Activated CD8-positive, alpha-beta memory T cell treated with anti-CD3 and anti-CD28 coated beads, Interleukin-2, amount 50 U/mL, for 24 hours (primary cell): ENCODE data around the gene FATE1.

Experiments
- DNase-seq: peaks from one replicate; pipeline ENCODE4 v3.0.0-alpha.2; 2020; ENCODE audit errors: extremely low read depth

FATE1 gene

DNA sequence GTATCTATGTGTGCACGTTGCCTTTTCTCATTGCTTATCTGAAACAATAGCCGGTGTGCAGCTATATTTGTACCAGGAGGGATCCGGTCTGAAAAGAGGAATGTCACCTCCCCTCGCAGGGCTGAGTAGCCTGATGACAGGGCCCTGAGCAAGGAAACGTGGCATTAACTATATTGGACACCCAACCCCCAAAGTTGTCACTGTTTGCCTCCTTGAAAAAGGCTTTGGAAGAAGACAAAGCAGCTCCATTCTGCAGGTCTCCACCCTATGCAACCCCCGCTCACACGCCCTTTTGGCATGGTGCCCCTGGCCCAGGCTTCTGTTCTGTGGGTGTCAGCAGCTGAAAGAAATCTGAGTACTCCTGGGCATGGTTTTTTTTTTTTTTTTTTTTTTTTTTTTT, 12.3 kb upstream of the FATE1 start:
- no peak for DNase-seq

DNA sequence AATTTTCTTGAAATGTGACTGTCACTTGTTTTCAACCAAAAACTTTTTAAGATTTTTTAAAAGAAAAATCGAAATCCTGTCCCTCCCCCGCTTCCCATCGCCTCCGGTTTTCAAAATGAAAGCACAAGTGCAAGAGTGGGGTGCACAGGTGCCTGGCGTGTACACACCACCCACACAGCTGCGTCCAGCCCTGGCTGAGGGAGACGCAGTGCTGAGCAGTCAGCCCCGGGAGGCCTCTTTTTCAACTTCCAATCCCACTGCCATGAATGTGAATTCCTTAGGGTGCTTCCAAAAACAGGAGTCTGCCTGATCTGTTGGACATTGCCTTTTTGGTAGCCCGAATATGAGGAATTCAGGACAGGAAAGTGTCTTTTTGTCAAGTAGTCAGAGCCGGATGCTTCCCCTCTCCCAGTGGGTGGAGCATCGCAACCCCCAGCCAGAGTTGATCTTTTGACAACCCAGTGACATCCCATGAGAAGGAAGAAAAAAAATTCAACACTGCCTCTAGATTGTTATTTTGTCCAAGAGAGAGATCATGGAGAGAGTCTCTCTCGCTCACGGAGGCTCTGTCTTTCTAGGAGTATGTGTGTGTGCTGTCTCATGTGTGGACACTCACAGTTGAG, 11.7 kb upstream of the FATE1 start:
- no peak for DNase-seq

DNA sequence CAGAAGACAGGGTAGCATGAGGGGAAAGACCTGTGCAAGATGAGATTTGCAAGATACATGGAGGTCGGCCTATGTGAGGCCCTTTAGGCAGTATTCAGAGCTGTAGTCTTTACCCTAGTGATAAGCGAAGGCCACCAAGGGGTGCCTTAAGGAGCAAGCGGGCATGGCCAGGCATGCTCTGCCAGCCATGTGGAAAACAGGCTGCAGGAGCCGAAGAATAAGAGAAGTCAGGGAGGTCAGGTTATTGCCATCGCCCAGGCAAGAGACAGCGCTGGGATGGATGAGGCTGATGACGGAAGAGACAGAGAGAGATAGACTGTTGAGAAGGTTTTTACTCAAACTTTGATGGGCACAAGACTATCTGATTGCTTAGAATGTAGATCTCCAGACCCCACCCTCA, 7.0 kb upstream of the FATE1 start:
- no peak for DNase-seq

DNA sequence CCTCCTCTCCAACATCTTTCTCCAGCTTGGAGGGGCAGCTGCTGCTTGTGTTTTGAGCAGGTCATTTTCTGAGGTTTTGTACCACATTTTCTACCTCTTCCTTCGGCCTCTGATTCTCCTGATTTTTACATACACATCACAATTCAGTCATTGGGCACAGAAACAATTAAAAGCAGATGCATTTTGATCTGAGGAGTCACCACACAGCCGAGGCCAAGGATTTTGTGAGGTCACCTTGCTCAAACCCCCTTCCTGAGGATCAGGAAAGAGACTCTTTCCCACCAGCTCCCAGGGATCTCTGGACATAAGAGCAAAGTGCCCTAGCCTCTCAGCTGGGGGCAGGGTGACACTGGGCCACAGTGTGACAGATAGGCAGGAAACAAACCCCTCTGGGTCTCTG, 5.4 kb upstream of the FATE1 start:
- DNase-seq, result no peak

DNA sequence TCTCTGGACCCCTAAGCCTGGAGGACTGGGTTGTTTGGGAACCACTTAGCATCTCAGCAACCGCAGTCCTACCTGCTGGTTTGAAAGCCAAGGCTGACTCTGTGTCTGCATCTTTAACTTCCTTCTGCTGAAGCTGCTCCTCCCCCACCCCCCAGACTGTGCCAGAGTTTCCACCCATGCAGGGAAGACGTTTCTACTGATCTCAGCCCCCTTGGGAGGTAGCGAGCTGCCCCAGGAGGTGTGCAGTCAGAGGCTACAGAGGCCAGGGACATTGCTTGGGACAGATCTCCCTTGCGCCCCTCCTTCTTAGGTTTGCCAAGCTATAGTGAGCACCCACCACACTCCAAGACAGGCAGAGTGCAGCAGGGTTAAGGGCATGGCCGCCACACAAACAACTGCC, 4.7 kb upstream of the FATE1 start:
- no peak for DNase-seq

DNA sequence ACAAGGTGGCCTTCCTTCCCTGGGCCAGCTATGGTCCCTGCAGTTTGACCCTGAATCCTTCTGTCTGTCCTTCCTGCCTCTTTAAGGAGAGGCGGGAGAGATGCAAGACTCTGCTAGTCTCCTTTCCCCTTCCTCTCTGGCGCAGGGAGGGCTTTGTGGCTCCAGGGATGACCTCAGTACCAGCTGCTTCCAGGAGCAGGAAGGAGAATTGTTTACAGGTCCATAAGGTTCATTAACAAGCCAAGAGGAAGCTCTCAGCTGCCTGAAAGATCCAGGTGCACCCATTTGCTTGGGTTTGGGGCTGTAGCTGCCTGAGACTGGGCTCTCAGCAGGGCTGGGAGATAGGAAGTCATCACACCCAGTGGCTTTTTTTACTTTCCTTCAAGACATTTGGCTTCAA, 4.0 kb upstream of the FATE1 start:
- DNase-seq, result no peak

DNA sequence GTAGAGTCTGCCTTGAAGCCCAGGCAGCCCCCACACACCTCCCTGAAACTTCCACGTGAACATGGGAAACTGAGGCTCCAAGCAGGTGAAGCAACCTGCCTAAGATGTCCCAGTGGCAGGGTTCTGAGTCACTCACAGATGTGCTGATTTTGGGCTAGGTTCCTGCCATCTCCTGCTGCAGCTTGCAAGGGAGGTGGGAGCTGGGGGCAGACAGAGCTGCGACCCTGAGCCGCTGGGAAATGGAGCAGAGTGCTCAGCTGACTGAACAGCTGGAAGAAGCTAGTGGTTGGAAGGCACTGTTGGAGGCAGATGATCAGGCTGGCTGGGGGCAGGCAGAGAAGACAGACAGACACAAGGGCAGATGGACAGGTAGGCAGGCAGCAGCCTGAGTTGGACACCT, 3.6 kb upstream of the FATE1 start:
- no peak for DNase-seq

DNA sequence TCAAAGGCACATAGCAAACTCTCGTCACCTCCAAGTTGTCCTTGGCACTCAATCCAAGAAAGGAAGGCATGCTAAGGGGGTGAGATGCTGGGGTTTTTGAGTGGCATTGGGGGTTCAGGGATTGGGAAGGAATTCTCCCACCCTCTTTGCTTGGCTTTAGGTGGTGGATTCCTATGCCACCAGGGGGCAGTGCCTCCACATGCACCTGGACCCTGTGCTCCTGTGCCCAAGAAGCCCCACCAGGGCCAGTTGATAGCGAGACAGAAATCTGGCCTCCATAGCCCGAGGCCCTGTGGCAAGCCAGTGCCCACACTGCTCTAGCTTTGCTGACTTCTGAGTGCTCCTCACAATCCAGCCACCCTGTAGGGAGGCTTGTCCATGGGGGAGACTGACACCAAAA, 2.0 kb upstream of the FATE1 start:
- DNase-seq, result no peak

DNA sequence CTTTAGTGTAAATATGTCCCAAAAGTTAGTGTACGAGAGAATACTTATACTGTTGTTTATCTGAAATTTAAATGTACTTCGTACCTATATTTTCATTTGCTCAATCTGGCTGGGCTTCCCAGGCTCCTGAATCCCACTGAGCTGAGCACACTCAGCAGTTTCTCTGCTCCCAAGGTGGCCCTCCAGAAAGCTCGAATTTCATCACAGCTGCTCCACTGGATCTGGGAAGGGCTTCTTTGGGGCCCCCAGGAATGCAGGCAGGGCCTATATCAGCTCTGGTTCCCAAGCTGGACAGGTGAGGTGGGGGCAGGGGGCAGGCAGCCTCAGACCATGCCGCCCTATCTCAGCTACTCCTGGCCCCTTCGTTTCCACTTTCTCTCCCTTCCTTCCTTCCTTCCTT, 1.5 kb upstream of the FATE1 start:
- DNase-seq, result no peak

DNA sequence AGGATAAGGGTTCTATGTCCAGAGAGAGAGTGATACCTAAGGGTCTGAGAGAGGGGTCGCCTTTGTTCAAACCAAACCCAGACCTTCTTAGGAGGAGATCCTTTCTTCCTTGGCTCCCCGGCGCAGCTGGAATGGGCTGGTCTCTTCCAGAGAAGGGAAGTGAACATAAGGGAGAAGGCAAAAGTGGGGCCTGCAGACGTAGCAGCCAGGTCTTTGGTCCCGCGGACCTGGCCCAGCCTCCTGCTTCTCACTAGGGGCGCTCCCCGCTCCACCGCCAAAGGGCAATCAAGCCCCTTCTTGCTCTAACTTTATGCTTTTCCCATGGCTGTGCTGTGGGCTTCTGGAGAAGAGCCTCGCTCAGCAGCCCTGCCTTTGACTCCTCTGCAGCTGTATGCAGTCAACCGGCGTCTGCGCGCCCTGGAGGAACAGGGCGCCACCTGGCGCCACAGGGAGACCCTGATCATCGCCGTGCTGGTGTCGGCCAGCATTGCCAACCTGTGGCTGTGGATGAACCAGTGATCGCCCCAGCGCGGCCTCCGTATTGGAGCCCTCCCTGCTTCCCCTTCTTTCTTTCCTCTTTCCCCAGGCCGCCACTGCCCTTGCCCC, 6.5 kb downstream of the FATE1 start:
- DNase-seq, result no peak

DNA sequence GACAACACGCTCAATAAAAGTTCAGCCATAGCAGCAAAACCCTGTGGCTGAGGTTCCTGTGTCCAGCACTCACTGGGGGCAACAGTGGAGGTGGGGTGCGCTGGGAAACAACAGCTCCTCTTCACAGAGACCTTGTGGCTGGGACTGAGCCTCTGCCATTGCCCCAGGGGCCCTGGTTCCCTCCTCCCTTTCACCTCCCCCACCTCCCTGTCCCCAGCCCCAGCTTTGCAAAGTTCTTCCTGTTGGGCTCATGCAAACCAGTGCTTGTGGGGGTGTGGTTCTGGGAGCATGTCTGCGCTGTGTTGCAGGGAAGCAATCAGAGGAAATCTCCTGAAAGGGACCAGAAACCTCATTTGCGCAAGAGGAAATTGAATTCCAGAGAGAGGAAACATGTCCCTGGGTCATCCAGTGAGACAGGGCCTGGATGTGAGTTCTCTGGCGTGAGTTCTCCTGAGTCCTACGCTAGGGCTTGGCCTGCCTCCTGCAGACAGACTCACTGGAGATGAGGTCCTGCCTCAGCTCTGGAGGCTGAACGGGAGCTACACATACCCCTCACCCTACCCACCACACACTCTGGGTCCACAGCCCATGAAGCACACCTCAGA, 7.4 kb downstream of the FATE1 start:
- DNase-seq, result no peak

DNA sequence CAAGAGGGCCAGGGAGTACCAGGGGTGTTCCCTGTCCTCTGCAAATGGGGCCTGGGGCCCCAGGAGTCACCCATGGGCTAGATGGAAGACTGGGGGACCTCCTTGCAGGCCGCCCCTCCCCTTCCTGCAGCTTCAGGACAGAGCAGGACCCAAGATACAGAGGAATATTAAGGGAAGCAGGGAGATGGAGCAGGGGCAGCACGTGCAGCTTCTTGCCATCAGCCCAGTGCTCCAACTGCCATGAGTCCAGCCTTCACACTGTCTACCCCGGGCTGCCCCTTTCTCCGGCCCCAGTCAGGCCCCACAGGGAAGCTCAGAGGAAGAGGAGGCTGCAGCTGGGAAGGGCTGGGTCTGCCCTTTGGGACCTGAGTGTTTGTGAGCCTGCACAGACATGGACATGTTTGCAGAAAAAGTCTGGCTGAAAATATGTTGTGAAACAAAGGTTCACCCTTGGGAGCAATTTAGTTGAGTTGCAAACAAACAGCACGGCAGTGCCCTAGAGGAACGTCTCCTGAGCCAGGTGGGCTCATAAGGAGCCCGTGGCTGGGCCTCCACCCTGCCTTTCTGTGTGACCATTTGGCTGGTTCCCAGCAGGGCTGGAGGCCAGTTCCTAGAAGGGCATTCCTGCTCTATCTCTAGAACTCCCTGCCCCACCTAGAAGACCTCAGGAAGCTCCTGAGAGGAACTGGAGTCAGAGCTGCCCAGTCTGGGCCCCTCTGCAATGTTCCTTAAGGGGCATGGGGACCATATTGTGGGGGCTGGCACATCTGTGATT, 8.9 kb downstream of the FATE1 start:
- DNase-seq, result no peak

DNA sequence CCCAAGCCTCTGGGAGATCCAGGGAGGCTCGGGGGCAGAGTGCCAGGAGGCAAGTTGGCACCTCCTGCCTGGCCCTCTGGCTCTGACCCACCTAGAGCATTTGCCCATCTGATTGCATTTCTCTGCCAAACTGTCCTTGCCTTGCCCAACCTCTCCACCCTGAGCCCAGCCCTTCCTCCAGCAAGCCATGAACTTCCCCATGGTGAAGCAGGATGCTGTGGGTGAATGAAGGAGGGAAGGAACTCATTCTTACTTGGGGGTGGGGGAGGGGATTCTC, 9.4 kb downstream of the FATE1 start:
- no peak for DNase-seq

DNA sequence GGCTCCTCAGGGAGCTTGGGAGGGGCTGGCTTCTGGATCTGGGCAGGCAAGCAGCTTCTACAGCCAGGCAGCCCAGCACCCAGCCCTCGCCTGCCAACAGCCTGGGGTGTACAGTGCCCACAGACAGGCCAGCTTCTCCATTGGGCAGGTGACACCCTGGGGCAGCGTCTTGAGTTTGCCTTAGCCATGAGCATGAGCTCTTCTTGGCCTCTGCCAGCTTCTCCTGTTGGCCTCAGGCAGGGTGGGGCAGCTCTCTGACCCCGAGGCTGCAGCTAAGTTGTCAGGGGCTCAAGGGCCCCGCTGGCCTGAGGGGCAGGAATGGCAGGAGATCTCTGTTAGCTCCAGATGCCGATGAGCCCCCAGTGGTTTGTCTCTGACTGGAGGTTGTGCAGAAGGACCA, 10.9 kb downstream of the FATE1 start:
- no peak for DNase-seq

DNA sequence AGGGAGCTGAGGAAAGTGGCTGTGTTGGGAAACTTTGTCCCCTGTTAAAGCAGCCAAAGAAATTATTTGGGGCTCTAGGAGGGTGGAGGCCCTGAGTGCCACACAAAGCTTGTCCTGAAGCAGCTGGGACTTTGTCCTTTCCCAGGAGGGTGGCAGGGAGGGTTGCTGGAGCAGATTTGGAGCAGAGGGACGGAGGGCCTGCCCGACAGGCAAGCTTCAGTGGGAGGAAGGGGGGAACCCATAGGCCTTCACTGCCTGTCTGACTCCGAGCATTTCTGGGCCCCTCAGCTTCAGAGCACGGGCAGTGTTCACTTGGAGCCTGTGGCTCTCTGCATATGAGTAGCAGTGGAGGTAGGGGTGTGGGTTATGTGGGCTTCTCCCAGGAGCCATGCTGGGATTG, 11.5 kb downstream of the FATE1 start:
- DNase-seq, result no peak

DNA sequence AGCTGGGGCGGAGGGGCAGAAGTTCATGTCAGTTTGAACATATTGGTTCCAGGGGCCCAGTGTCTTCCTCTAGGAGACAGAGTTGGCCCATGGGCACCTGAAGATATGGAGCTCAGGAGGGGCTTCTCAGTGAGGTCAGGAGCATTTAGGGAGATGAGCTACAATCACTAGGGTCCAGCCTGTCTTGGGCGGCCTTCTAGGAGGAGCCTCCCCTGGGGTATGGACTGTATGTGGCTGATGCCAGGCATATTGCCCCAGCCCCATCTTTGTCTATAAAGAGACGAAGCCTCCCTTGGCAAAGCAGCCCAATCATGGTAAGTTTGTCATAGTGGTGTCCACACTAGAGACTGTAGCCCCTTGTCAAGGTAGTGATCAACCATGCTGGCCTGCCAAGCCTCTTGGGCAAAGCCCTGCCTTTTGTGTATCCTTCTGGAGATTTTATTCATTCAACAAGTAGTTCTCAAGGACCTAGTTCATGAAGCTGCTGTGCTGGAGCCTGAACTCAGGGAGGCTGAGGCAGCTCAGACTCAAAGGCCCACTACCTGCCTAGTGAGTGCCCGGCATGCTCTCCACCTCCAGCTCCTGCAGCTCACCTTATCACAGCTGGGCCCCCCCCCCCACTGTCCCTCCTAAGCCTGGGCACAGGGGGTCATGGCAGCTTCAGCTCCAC, 13.4 kb downstream of the FATE1 start:
- DNase-seq, result no peak

DNA sequence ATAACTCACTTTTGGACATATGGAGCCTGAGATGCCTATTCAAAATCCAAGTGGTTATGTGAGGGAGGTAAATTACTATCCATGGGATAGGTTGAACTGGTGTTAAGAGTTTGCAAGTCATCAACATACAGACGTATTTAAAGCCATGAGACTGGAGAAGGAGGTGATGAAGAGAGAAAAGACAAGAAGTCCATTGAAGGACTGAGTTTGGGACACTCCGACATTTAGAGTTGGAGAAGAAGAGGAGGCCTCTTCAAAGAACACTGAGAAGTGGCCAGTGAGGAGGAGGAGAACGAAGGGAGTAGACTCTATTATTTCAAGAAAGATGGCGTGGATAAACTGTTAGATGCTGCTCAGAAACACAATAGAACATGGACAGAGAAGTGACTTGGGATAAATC, 18.6 kb downstream of the FATE1 start, which contains the start of gene CNGA2:
Gene CNGA2 (plus strand): TSS at position 301 of the 400 bp plus-strand sequence. CDS start 3,738 bp downstream, outside the sequence.
- no peak for DNase-seq

DNA sequence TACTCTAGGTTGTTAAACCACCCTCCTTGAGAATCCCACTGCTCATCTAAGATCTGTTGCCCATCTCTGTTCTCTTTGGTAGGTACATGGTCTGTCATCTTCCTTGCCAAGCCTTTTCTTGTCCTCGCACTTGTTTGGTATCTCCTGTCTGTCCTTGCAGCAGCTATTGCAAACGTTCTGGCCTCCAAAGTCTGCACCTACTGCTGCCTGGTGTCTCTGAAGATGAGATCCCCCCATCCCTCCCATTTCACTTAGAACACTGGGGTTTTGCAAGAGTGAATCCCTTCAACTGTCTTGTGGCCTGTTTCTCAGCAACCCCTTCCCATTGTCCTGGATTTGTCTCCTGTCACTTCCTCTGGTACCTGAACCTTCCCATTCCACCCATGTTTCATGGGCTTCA, 19.4 kb downstream of the FATE1 start:
- no peak for DNase-seq

DNA sequence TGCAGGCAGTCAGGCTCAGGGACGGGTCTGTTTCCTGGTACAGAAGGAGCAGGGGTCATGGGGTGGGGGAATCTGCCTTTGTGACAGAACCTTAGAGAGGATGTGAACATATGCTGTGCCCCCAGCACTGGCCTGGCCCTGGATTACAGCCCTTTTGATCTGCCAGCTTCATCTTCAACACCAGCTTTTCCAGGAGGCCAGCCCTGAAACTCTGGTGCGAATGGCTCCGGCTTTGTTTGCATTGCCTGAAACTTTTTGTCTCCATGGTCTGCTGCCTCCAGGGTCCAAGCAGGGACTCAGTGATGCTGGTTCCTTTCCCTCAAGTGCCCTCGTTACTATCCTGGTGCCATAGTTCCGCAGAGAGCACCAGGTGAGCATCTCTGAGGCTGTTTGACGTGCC, 20.9 kb downstream of the FATE1 start:
- no peak for DNase-seq

DNA sequence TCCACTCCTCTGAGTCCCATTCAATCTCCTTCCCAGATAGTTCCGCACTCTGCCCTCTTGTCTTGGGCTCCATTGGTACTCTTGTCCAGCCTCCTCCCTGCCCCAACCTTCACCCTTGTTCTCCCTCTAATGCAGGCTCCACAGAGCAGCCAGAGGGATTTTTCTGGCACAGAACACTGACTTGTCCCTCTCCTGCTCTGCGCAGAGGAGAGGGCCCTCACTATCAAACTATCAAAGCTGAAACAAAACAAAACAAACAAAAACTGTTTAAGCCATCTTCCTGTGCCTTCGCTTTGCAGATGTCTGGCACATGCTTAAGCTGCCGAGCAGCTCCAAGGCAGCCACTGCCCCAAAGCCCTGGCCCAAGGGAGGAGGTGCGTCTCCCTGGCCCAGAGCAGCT, 21.7 kb downstream of the FATE1 start:
- DNase-seq, result no peak

DNA sequence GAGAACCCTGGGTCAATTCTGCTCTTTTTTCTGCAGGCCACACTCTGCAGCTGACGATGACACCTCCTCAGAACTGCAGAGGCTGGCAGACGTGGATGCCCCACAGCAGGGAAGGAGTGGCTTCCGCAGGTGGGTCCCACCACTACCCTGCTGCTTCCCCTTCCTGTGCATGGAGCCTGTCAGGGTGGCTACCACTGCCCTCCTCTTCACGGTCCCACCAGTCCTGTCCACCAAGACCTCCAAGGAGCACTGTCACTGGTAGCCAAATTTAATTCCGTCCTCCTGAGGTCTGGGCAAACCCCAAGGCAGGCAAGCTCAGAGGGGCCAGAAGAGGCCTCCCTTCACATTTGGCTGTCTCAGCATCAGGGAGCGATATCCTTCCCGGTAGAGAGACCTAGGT, 22.9 kb downstream of the FATE1 start:
- no peak for DNase-seq

DNA sequence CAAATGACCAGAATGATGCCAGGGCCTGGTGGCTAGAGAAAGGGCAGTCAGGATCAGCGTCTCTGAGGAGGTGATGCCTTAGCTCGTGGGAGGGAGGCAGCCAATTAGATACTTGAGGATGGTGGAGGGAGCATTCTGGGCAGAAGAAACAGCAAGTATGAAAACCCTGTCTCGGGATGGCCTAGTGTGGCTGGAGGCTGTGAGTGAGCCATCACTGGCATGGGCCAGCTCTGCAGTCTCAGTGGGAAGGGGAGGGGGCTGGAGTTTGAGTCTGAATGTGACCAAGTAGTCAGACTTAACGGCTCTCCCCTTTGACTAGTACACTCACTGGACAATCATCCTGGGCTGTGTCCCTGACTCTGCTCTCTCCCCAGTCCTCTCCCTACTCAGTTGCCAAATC, 25.8 kb downstream of the FATE1 start:
- DNase-seq, result no peak

DNA sequence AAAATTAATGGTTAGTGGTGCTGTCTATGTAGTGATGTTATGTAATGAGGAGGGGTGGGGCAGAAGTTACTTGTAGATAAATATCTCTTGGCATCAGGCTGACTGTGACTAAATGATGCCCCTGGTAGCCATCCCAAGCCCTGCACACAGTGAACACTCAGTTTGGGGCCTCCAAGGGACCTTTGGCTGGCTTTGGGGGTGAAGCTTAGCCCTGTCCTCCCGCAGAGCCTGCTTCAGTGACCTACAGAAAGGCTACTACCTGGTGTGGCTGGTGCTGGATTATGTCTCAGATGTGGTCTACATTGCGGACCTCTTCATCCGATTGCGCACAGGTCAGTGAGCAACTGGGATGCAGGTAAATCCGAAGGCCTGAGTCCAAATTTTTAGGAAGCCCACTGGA, 26.5 kb downstream of the FATE1 start:
- no peak for DNase-seq
